ENCODE results near the gene ANK2.

- TF ChIP-seq CTCF (IDR thresholded peaks at IDR 0.05) (no peak), EZH2 (IDR thresholded peaks at IDR 0.05) (no peak)
These were observed 227.2 kb downstream of the ANK2 start for GRCh38 chr4:113276464-113277170.
